ENCODE data around the gene ADAMTS13. TPM values are rescaled to one million over a fixed set of nuclear protein-coding genes. Genes with fewer than 3 reads are reported as not detected.

The ADAMTS13 gene
- total RNA-seq, 1 experiment from 2014 or later, result 12.0 TPM

GRCh38 chr9:133429641-133430161 is 7.5 kb downstream of the ADAMTS13 start (continued):
- no peak for TF ChIP-seq ATF6 (CRISPR knock-in tag; IDR thresholded peaks at IDR 0.05)
- TF ChIP-seq ERG (CRISPR knock-in tag; IDR thresholded peaks at IDR 0.05), result peak; percentile 46; the same call in 1 of the 2 replicates
- TF ChIP-seq SOX15 (CRISPR knock-in tag; IDR thresholded peaks at IDR 0.05), result no peak
- TF ChIP-seq STAT6 (CRISPR knock-in tag; conservative IDR thresholded peaks at IDR 0.05; ENCODE audit: low read depth), result no peak
- no peak for TF ChIP-seq MXD4 (CRISPR knock-in tag; IDR thresholded peaks at IDR 0.05; ENCODE audit: borderline replicate concordance)
- TF ChIP-seq, protein P1, sequence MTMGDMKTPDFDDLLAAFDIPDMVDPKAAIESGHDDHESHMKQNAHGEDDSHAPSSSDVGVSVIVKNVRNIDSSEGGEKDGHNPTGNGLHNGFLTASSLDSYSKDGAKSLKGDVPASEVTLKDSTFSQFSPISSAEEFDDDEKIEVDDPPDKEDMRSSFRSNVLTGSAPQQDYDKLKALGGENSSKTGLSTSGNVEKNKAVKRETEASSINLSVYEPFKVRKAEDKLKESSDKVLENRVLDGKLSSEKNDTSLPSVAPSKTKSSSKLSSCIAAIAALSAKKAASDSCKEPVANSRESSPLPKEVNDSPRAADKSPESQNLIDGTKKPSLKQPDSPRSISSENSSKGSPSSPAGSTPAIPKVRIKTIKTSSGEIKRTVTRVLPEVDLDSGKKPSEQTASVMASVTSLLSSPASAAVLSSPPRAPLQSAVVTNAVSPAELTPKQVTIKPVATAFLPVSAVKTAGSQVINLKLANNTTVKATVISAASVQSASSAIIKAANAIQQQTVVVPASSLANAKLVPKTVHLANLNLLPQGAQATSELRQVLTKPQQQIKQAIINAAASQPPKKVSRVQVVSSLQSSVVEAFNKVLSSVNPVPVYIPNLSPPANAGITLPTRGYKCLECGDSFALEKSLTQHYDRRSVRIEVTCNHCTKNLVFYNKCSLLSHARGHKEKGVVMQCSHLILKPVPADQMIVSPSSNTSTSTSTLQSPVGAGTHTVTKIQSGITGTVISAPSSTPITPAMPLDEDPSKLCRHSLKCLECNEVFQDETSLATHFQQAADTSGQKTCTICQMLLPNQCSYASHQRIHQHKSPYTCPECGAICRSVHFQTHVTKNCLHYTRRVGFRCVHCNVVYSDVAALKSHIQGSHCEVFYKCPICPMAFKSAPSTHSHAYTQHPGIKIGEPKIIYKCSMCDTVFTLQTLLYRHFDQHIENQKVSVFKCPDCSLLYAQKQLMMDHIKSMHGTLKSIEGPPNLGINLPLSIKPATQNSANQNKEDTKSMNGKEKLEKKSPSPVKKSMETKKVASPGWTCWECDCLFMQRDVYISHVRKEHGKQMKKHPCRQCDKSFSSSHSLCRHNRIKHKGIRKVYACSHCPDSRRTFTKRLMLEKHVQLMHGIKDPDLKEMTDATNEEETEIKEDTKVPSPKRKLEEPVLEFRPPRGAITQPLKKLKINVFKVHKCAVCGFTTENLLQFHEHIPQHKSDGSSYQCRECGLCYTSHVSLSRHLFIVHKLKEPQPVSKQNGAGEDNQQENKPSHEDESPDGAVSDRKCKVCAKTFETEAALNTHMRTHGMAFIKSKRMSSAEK (CRISPR knock-in tag; IDR thresholded peaks at IDR 0.05; ENCODE audit: borderline replicate concordance), result no peak
- TF ChIP-seq, protein P2, sequence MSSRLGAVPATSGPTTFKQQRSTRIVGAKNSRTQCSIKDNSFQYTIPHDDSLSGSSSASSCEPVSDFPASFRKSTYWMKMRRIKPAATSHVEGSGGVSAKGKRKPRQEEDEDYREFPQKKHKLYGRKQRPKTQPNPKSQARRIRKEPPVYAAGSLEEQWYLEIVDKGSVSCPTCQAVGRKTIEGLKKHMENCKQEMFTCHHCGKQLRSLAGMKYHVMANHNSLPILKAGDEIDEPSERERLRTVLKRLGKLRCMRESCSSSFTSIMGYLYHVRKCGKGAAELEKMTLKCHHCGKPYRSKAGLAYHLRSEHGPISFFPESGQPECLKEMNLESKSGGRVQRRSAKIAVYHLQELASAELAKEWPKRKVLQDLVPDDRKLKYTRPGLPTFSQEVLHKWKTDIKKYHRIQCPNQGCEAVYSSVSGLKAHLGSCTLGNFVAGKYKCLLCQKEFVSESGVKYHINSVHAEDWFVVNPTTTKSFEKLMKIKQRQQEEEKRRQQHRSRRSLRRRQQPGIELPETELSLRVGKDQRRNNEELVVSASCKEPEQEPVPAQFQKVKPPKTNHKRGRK (CRISPR knock-in tag; IDR thresholded peaks at IDR 0.05; ENCODE audit: borderline replicate concordance), result no peak
- TF ChIP-seq ZNF121 (CRISPR knock-in tag; IDR thresholded peaks at IDR 0.05), result peak; percentile 15; the same call in 1 of the 2 replicates
- 0 out of 2 replicates have a peak, but pooled peaks have one; percentile 80 for TF ChIP-seq ESRRA (CRISPR knock-in tag; IDR thresholded peaks at IDR 0.05; ENCODE audit: borderline replicate concordance)
- TF ChIP-seq AR (CRISPR knock-in tag; IDR thresholded peaks at IDR 0.05), result no peak
- no peak for TF ChIP-seq PREB (CRISPR knock-in tag; IDR thresholded peaks at IDR 0.05; ENCODE audit: borderline replicate concordance)
- TF ChIP-seq HMGA2 (CRISPR knock-in tag; IDR thresholded peaks at IDR 0.05), result no peak
- TF ChIP-seq, protein P3, sequence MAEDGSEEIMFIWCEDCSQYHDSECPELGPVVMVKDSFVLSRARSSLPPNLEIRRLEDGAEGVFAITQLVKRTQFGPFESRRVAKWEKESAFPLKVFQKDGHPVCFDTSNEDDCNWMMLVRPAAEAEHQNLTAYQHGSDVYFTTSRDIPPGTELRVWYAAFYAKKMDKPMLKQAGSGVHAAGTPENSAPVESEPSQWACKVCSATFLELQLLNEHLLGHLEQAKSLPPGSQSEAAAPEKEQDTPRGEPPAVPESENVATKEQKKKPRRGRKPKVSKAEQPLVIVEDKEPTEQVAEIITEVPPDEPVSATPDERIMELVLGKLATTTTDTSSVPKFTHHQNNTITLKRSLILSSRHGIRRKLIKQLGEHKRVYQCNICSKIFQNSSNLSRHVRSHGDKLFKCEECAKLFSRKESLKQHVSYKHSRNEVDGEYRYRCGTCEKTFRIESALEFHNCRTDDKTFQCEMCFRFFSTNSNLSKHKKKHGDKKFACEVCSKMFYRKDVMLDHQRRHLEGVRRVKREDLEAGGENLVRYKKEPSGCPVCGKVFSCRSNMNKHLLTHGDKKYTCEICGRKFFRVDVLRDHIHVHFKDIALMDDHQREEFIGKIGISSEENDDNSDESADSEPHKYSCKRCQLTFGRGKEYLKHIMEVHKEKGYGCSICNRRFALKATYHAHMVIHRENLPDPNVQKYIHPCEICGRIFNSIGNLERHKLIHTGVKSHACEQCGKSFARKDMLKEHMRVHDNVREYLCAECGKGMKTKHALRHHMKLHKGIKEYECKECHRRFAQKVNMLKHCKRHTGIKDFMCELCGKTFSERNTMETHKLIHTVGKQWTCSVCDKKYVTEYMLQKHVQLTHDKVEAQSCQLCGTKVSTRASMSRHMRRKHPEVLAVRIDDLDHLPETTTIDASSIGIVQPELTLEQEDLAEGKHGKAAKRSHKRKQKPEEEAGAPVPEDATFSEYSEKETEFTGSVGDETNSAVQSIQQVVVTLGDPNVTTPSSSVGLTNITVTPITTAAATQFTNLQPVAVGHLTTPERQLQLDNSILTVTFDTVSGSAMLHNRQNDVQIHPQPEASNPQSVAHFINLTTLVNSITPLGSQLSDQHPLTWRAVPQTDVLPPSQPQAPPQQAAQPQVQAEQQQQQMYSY (CRISPR knock-in tag; IDR thresholded peaks at IDR 0.05), result no peak
- no peak; the same call in 1 of the 2 replicates for TF ChIP-seq USF1 (CRISPR knock-in tag; IDR thresholded peaks at IDR 0.05)
- peak; percentile 45; the same call in 1 of the 2 replicates for TF ChIP-seq NFYB (CRISPR knock-in tag; conservative IDR thresholded peaks at IDR 0.05; ENCODE audit: low read depth)
- 0 out of 2 replicates have a peak, but pooled peaks have one; percentile 39 for TF ChIP-seq CREM (CRISPR knock-in tag; IDR thresholded peaks at IDR 0.05)
